ENCODE measurements around the gene SERPINA1. TPM values are rescaled to one million over a fixed set of nuclear protein-coding genes. Genes with fewer than 3 reads are reported as not detected.
A peak's percentile ranks its signal among the peaks of the same experiment; 100 is the strongest.

Gene SERPINA1
- total and polyA plus RNA-seq, 4 donors, result 120 to 1,798 (median 1,122) TPM

DNA sequence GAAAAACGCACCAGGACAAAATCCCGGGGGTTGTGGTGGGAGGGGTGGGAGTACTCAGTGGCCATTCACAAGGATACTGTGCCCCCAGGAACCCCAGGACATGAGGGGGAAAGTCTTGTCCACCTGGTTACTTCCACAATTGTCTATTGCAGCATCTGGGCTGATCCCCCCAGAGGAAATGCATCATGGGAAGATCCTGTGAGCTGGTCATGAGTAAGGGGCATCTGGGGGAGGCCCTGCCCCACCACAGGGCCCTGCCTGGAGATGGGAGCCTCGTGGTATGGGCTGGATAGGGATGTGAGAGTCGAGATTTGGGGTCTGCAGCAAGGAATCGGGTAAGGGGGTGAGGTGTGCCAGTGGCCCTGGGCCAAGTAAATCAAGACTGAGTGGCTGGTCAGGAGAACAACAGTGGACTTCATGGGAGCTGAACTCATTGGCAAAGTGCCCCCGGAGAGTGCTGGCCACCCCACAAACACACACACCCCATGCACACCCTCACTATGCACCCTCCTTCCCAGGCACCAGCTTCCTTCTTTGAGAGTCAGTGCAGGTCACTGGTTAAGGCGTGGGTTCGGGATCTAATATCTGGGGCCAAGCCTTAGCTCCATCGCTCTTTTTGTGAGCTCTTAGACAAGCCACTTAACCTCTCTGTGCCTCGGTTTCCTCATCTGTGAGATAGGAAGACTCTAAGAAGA, 3.0 kb upstream of the SERPINA1 start:
- H3K4me3 ChIP-seq, result no peak overlapping the region

GRCh38 chr14:94390372-94391086, 2.1 kb upstream of the SERPINA1 start:
- H3K27ac ChIP-seq (ENCODE audit: low read depth in 1 of 2, low read length in 1 of 2), result peak overlapping the region in 1 of 2 donors; percentile 49
- H3K27me3 ChIP-seq (ENCODE audit: control insufficient read depth in 3 of 3, insufficient read depth in 3 of 3, low read length in 2 of 3), result no peaks in the 10 kb centered on the region
- peak; percentile 66 for ATAC-seq (ENCODE audit: insufficient read depth, low FRiP score)
- H3K9ac ChIP-seq (ENCODE audit: insufficient read depth in 1 of 2, low read length in 2 of 2), result no peak overlapping the region
- TF ChIP-seq, protein P1, sequence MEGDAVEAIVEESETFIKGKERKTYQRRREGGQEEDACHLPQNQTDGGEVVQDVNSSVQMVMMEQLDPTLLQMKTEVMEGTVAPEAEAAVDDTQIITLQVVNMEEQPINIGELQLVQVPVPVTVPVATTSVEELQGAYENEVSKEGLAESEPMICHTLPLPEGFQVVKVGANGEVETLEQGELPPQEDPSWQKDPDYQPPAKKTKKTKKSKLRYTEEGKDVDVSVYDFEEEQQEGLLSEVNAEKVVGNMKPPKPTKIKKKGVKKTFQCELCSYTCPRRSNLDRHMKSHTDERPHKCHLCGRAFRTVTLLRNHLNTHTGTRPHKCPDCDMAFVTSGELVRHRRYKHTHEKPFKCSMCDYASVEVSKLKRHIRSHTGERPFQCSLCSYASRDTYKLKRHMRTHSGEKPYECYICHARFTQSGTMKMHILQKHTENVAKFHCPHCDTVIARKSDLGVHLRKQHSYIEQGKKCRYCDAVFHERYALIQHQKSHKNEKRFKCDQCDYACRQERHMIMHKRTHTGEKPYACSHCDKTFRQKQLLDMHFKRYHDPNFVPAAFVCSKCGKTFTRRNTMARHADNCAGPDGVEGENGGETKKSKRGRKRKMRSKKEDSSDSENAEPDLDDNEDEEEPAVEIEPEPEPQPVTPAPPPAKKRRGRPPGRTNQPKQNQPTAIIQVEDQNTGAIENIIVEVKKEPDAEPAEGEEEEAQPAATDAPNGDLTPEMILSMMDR (IDR thresholded peaks at IDR 0.05; ENCODE audit: control extremely low read depth, extremely low read depth), result no peak
- WGBS, 2 donors, result 20 to 28% methylated on average over 12 of the region's 12 CpGs
- H3K36me3 ChIP-seq (ENCODE audit: control insufficient read depth in 4 of 4, insufficient read depth in 4 of 4, low read length in 4 of 4), result no peaks in the 10 kb centered on the region
- no peaks in the 10 kb centered on the region for H3K9me3 ChIP-seq (ENCODE audit: control insufficient read depth in 4 of 4, insufficient read depth in 3 of 4, low read length in 3 of 4)
- DNase-seq, result peak; percentile 19 to 62 (median 50)
- H3K4me1 ChIP-seq (ENCODE audit: control insufficient read depth in 5 of 5, insufficient read depth in 5 of 5, low read length in 5 of 5), result peaks cover 0 to 11% (median 0%) of the 10 kb centered on the region in 5 donors
- H3K4me3 ChIP-seq, result no peak overlapping the region

More for the DNA sequence above, 3.0 kb upstream of the SERPINA1 start:
- Histone ChIP-seq H3K9ac (ENCODE audit: insufficient read depth in 1 of 2, low read length in 2 of 2) (no peak overlapping the region), H3K27me3 (ENCODE audit: control insufficient read depth in 3 of 3, insufficient read depth in 3 of 3, low read length in 2 of 3) (no peaks in the 10 kb centered on the region), H3K36me3 (ENCODE audit: control insufficient read depth in 4 of 4, insufficient read depth in 4 of 4, low read length in 4 of 4) (no peaks in the 10 kb centered on the region), H3K4me1 (ENCODE audit: control insufficient read depth in 5 of 5, insufficient read depth in 5 of 5, low read length in 5 of 5) (peaks cover 0 to 12% (median 0%) of the 10 kb centered on the region in 5 donors), H3K9me3 (ENCODE audit: control insufficient read depth in 4 of 4, insufficient read depth in 3 of 4, low read length in 3 of 4) (no peaks in the 10 kb centered on the region), H3K27ac (ENCODE audit: low read depth in 1 of 2, low read length in 1 of 2) (peak overlapping the region in 1 of 2 donors; percentile 49)
- TF ChIP-seq, protein P1 (IDR thresholded peaks at IDR 0.05; ENCODE audit: control extremely low read depth, extremely low read depth), result no peak
- ATAC-seq (ENCODE audit: insufficient read depth, low FRiP score) (no peak), DNase-seq (no peak)
- 73 to 75% methylated on average over 10 of the region's 10 CpGs for WGBS, 2 donors

DNA sequence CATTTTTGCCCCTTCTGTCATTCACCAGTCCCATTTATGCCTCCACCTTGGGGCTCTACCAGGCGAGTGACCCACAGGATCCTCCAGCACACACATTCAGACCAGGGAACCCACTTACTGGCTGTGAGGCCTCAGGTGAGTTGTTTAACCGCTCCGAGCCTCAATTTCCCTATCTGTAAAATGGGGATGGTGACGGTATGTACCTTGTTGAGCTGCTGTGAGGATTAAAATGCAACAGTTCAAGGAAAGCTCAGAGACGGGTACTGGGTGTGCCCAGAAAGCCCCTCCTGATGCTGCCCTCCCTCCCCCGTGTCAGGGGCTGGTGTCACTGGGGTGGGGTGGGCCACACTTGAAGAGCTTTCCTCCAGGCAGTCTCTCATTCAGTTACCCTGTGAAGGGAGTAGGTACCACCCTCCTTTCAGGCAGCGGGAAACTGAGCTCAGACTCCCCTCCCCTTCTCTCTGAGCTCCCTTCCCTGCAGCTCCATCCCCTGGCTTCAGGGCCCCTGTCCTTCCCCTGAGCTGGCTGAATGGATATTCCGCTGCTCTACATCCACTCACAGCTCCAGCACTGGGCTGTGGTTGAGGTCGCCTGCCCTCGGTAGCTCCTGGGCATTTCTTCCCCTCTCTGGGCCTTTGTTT, 1.4 kb upstream of the SERPINA1 start:
- Histone ChIP-seq H3K27ac (ENCODE audit: low read depth in 1 of 2, low read length in 1 of 2) (peak overlapping the region in 1 of 2 donors; percentile 49), H3K36me3 (ENCODE audit: control insufficient read depth in 4 of 4, insufficient read depth in 4 of 4, low read length in 4 of 4) (no peaks in the 10 kb centered on the region), H3K27me3 (ENCODE audit: control insufficient read depth in 3 of 3, insufficient read depth in 3 of 3, low read length in 2 of 3) (no peaks in the 10 kb centered on the region), H3K4me3 (no peak overlapping the region), H3K4me1 (ENCODE audit: control insufficient read depth in 5 of 5, insufficient read depth in 5 of 5, low read length in 5 of 5) (peaks cover 0 to 11% (median 0%) of the 10 kb centered on the region in 5 donors), H3K9ac (ENCODE audit: insufficient read depth in 1 of 2, low read length in 2 of 2) (no peak overlapping the region), H3K9me3 (ENCODE audit: control insufficient read depth in 4 of 4, insufficient read depth in 3 of 4, low read length in 3 of 4) (no peaks in the 10 kb centered on the region)
- 67 to 72% methylated on average over 10 of the region's 10 CpGs for WGBS, 2 donors
- no peak for DNase-seq
- no peak for ATAC-seq (ENCODE audit: insufficient read depth, low FRiP score)
- TF ChIP-seq, protein P1 (IDR thresholded peaks at IDR 0.05; ENCODE audit: control extremely low read depth, extremely low read depth), result no peak
